ENCODE data around the gene HLA-E.
"Not testable (repeated sequence)": the region's sequence is repeated elsewhere in the genome, so short reads cannot be mapped to it uniquely, and the experiment has no call there.

GRCh38 chr6:30495060-30495459 lies 5.8 kb downstream of the HLA-E start:
- not testable (repeated sequence) for TF ChIP-seq EZH2 (IDR thresholded peaks at IDR 0.05; ENCODE audit: low read length, unreplicated experiment); CTCF (conservative IDR thresholded peaks at IDR 0.05; ENCODE audit: low read depth, low read length); EZH2phosphoT487 (IDR thresholded peaks at IDR 0.05; ENCODE audit: borderline replicate concordance, low read length)

Data from PC-3 (cell line).